ENCODE data around the gene RALB.

The RALB gene

DNA sequence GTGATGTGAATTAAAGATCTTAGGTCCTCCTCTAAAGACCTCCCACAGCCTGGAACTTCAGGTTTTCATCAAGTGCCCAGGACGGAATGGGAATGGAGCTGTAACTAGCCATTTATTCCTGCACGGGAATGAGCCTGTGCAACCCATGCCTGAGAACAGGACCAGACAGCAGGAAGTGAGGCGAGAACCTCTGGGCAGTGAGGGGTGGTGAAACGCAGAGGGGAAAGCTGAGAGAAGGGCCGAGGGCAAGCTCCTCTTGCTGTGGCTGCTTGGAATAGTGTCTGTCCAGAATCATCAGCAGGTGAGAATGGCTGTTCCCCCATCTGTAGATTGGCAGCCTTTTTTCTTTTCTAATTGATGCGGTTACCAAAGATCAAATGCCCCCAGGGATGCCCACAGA, 4.8 kb upstream of the RALB start:
- no peak overlapping the region for H2BK120ac ChIP-seq (ENCODE audit: low read depth, low read length)
- H2BK5ac ChIP-seq (ENCODE audit: low read depth, low read length, poor library complexity, severe bottlenecking), result no peak overlapping the region
- H3K23ac ChIP-seq (ENCODE audit: low read length in 2 of 2), result no peak overlapping the region
- no peak overlapping the region for H4K8ac ChIP-seq (ENCODE audit: low read length)
- H3K27me3 ChIP-seq (ENCODE audit: control insufficient read depth in 1 of 2, insufficient read depth in 1 of 2, low read length in 2 of 2), result peaks cover 5 to 12% of the 10 kb centered on the region in 2 experiments
- H3K4ac ChIP-seq (ENCODE audit: low read depth in 1 of 2, low read length in 2 of 2), result no peak overlapping the region
- no peak overlapping the region for H3K4me3 ChIP-seq (ENCODE audit: insufficient read depth in 1 of 2, low read depth in 1 of 2, low read length in 2 of 2)
- H2BK12ac ChIP-seq (ENCODE audit: low read length in 2 of 2), result no peak overlapping the region
- H2AFZ ChIP-seq (ENCODE audit: low read depth, low read length), result no peak overlapping the region
- no peaks in the 10 kb centered on the region for H3K9me3 ChIP-seq (ENCODE audit: control insufficient read depth, low read length)
- 78% methylated on average over 6 of the region's 6 CpGs for WGBS
- H4K91ac ChIP-seq (ENCODE audit: low read length), result no peak overlapping the region
- H3K4me2 ChIP-seq (ENCODE audit: low read length, poor library complexity, severe bottlenecking), result no peak overlapping the region
- H3K14ac ChIP-seq (ENCODE audit: low read length in 2 of 2), result no peak overlapping the region
- H2AK5ac ChIP-seq (ENCODE audit: low read length, severe bottlenecking), result no peak overlapping the region
- H3K4me1 ChIP-seq (ENCODE audit: control insufficient read depth, insufficient read depth, low read depth, low read length), result peaks cover 28% of the 10 kb centered on the region
- DNase-seq, result no peak
- no peak overlapping the region for H2BK15ac ChIP-seq (ENCODE audit: low read depth, poor library complexity, severe bottlenecking)
- H3K27ac ChIP-seq (ENCODE audit: low read length, poor library complexity, severe bottlenecking), result no peak overlapping the region
- H3K18ac ChIP-seq (ENCODE audit: low read depth in 1 of 2, low read length in 2 of 2), result no peak overlapping the region
- no peak overlapping the region for H3K9ac ChIP-seq (ENCODE audit: low read length)
- no peaks in the 10 kb centered on the region for H3K79me1 ChIP-seq (replicated peaks; ENCODE audit: low read length, poor library complexity, severe bottlenecking)
- no peaks in the 10 kb centered on the region for H3K36me3 ChIP-seq (ENCODE audit: control insufficient read depth in 1 of 2, insufficient read depth in 2 of 2, low read depth in 1 of 2, low read length in 2 of 2)

GRCh38 chr2:120250640-120251039, 2.0 kb upstream of the RALB start:
- Histone ChIP-seq H2BK120ac (ENCODE audit: low read depth, low read length) (no peak overlapping the region), H3K4me3 (ENCODE audit: insufficient read depth in 1 of 2, low read depth in 1 of 2, low read length in 2 of 2) (no peak overlapping the region), H2BK5ac (ENCODE audit: low read depth, low read length, poor library complexity, severe bottlenecking) (no peak overlapping the region), H2BK12ac (ENCODE audit: low read length in 2 of 2) (no peak overlapping the region), H3K4me1 (ENCODE audit: control insufficient read depth, insufficient read depth, low read depth, low read length) (peaks cover 20% of the 10 kb centered on the region), H4K8ac (ENCODE audit: low read length) (no peak overlapping the region), H2AK5ac (ENCODE audit: low read length, severe bottlenecking) (no peak overlapping the region), H3K14ac (ENCODE audit: low read length in 2 of 2) (no peak overlapping the region), H3K4me2 (ENCODE audit: low read length, poor library complexity, severe bottlenecking) (no peak overlapping the region), H3K23ac (ENCODE audit: low read length in 2 of 2) (no peak overlapping the region), H2AFZ (ENCODE audit: low read depth, low read length) (no peak overlapping the region), H3K36me3 (ENCODE audit: control insufficient read depth in 1 of 2, insufficient read depth in 2 of 2, low read depth in 1 of 2, low read length in 2 of 2) (no peaks in the 10 kb centered on the region), H3K27ac (ENCODE audit: low read length, poor library complexity, severe bottlenecking) (no peak overlapping the region), H3K4ac (ENCODE audit: low read depth in 1 of 2, low read length in 2 of 2) (no peak overlapping the region), H4K91ac (ENCODE audit: low read length) (no peak overlapping the region), H3K18ac (ENCODE audit: low read depth in 1 of 2, low read length in 2 of 2) (no peak overlapping the region), H3K9me3 (ENCODE audit: control insufficient read depth, low read length) (no peaks in the 10 kb centered on the region), H3K79me1 (replicated peaks; ENCODE audit: low read length, poor library complexity, severe bottlenecking) (peaks cover 3% of the 10 kb centered on the region), H2BK15ac (ENCODE audit: low read depth, poor library complexity, severe bottlenecking) (no peak overlapping the region), H3K9ac (ENCODE audit: low read length) (no peak overlapping the region), H3K27me3 (ENCODE audit: control insufficient read depth in 1 of 2, insufficient read depth in 1 of 2, low read length in 2 of 2) (peaks cover 5 to 12% of the 10 kb centered on the region in 2 experiments)
- WGBS, result 82% methylated on average over 4 of the region's 4 CpGs
- no peak for DNase-seq

GRCh38 chr2:120251078-120251477, 1.6 kb upstream of the RALB start:
- 84% methylated on average over 3 of the region's 3 CpGs for WGBS

DNA sequence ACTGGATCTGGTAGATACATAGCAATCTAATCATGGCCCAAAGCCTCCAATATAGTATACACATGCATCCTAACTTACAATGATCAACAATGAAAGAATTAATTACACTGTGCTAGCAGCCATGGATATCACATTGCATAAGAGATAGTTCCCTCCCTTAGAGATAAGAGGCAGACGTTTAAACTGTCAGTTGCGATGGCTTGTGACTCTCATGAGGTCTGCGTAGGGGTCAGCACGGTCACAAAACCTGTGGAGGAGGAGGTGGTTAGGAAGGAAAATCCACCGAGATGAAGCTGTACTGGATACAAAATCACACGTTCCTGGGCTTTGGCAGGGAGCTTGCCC, 800 bp upstream of the RALB start:
- no peak for DNase-seq
- H3K36me3 ChIP-seq (ENCODE audit: control insufficient read depth in 1 of 2, insufficient read depth in 2 of 2, low read depth in 1 of 2, low read length in 2 of 2), result no peaks in the 10 kb centered on the region
- no peak overlapping the region for H2BK5ac ChIP-seq (ENCODE audit: low read depth, low read length, poor library complexity, severe bottlenecking)
- peaks cover 5 to 12% of the 10 kb centered on the region in 2 experiments for H3K27me3 ChIP-seq (ENCODE audit: control insufficient read depth in 1 of 2, insufficient read depth in 1 of 2, low read length in 2 of 2)
- H2AFZ ChIP-seq (ENCODE audit: low read depth, low read length), result peak overlapping the region; percentile 43
- H3K4me3 ChIP-seq (ENCODE audit: insufficient read depth in 1 of 2, low read depth in 1 of 2, low read length in 2 of 2), result peak overlapping the region; percentile 69 to 96
- H3K18ac ChIP-seq (ENCODE audit: low read depth in 1 of 2, low read length in 2 of 2), result peak overlapping the region; percentile 1 to 35
- peaks cover 8% of the 10 kb centered on the region for H3K79me1 ChIP-seq (replicated peaks; ENCODE audit: low read length, poor library complexity, severe bottlenecking)
- no peak overlapping the region for H3K14ac ChIP-seq (ENCODE audit: low read length in 2 of 2)
- H3K9ac ChIP-seq (ENCODE audit: low read length), result peak overlapping the region; percentile 85
- no peak overlapping the region for H3K27ac ChIP-seq (ENCODE audit: low read length, poor library complexity, severe bottlenecking)
- peaks cover 12% of the 10 kb centered on the region for H3K4me1 ChIP-seq (ENCODE audit: control insufficient read depth, insufficient read depth, low read depth, low read length)
- H3K4ac ChIP-seq (ENCODE audit: low read depth in 1 of 2, low read length in 2 of 2), result no peak overlapping the region
- no peak overlapping the region for H2BK15ac ChIP-seq (ENCODE audit: low read depth, poor library complexity, severe bottlenecking)
- peak overlapping the region; percentile 87 for H3K4me2 ChIP-seq (ENCODE audit: low read length, poor library complexity, severe bottlenecking)
- H2AK5ac ChIP-seq (ENCODE audit: low read length, severe bottlenecking), result no peak overlapping the region
- H2BK12ac ChIP-seq (ENCODE audit: low read length in 2 of 2), result peak overlapping the region in 1 of 2 experiments; percentile 27
- H4K91ac ChIP-seq (ENCODE audit: low read length), result no peak overlapping the region
- H3K9me3 ChIP-seq (ENCODE audit: control insufficient read depth, low read length), result no peaks in the 10 kb centered on the region
- H3K23ac ChIP-seq (ENCODE audit: low read length in 2 of 2), result no peak overlapping the region
- no peak overlapping the region for H2BK120ac ChIP-seq (ENCODE audit: low read depth, low read length)
- peak overlapping the region; percentile 52 for H4K8ac ChIP-seq (ENCODE audit: low read length)
- 13% methylated on average over 6 of the region's 6 CpGs for WGBS

More at GRCh38 chr2:120251078-120251477, 1.6 kb upstream of the RALB start:
- H2BK12ac ChIP-seq (ENCODE audit: low read length in 2 of 2), result no peak overlapping the region
- no peak overlapping the region for H3K4me2 ChIP-seq (ENCODE audit: low read length, poor library complexity, severe bottlenecking)
- peaks cover 5 to 12% of the 10 kb centered on the region in 2 experiments for H3K27me3 ChIP-seq (ENCODE audit: control insufficient read depth in 1 of 2, insufficient read depth in 1 of 2, low read length in 2 of 2)
- H2AK5ac ChIP-seq (ENCODE audit: low read length, severe bottlenecking), result no peak overlapping the region
- no peak overlapping the region for H4K8ac ChIP-seq (ENCODE audit: low read length)
- no peak overlapping the region for H2AFZ ChIP-seq (ENCODE audit: low read depth, low read length)
- peaks cover 5% of the 10 kb centered on the region for H3K79me1 ChIP-seq (replicated peaks; ENCODE audit: low read length, poor library complexity, severe bottlenecking)
- H3K9me3 ChIP-seq (ENCODE audit: control insufficient read depth, low read length), result no peaks in the 10 kb centered on the region
- H3K9ac ChIP-seq (ENCODE audit: low read length), result no peak overlapping the region
- H3K14ac ChIP-seq (ENCODE audit: low read length in 2 of 2), result no peak overlapping the region
- H2BK15ac ChIP-seq (ENCODE audit: low read depth, poor library complexity, severe bottlenecking), result no peak overlapping the region
- H2BK120ac ChIP-seq (ENCODE audit: low read depth, low read length), result no peak overlapping the region
- H3K4me3 ChIP-seq (ENCODE audit: insufficient read depth in 1 of 2, low read depth in 1 of 2, low read length in 2 of 2), result no peak overlapping the region
- no peak overlapping the region for H3K4ac ChIP-seq (ENCODE audit: low read depth in 1 of 2, low read length in 2 of 2)
- H3K18ac ChIP-seq (ENCODE audit: low read depth in 1 of 2, low read length in 2 of 2), result no peak overlapping the region
- no peak overlapping the region for H2BK5ac ChIP-seq (ENCODE audit: low read depth, low read length, poor library complexity, severe bottlenecking)
- H3K23ac ChIP-seq (ENCODE audit: low read length in 2 of 2), result no peak overlapping the region
- peaks cover 18% of the 10 kb centered on the region for H3K4me1 ChIP-seq (ENCODE audit: control insufficient read depth, insufficient read depth, low read depth, low read length)
- no peaks in the 10 kb centered on the region for H3K36me3 ChIP-seq (ENCODE audit: control insufficient read depth in 1 of 2, insufficient read depth in 2 of 2, low read depth in 1 of 2, low read length in 2 of 2)
- H3K27ac ChIP-seq (ENCODE audit: low read length, poor library complexity, severe bottlenecking), result no peak overlapping the region
- no peak for DNase-seq
- H4K91ac ChIP-seq (ENCODE audit: low read length), result no peak overlapping the region

All from mesenchymal stem cell (in vitro differentiated cells and primary cell).